ENCODE results near the gene HOXB2.

The HOXB2 gene

DNA sequence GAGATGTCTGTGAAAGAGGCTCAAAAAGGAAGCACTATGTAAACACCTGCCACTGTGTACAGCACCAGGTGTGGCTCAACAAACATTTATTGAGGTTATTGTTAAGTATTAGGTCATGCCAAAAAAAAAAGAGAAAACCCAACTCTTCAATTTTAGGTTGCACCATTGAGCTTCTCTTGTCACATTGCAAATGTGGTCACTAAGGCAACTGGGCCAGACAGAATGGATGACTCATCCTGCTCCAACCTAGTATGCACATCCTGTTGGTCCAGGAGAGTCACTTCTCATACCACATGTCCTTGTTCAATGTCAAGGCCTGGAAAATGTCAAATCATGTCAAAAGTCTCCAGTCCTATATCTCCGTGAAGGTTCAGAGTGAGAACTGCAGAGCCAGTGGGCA, 39.1 kb downstream of the HOXB2 start:
- TF ChIP-seq, protein P1, sequence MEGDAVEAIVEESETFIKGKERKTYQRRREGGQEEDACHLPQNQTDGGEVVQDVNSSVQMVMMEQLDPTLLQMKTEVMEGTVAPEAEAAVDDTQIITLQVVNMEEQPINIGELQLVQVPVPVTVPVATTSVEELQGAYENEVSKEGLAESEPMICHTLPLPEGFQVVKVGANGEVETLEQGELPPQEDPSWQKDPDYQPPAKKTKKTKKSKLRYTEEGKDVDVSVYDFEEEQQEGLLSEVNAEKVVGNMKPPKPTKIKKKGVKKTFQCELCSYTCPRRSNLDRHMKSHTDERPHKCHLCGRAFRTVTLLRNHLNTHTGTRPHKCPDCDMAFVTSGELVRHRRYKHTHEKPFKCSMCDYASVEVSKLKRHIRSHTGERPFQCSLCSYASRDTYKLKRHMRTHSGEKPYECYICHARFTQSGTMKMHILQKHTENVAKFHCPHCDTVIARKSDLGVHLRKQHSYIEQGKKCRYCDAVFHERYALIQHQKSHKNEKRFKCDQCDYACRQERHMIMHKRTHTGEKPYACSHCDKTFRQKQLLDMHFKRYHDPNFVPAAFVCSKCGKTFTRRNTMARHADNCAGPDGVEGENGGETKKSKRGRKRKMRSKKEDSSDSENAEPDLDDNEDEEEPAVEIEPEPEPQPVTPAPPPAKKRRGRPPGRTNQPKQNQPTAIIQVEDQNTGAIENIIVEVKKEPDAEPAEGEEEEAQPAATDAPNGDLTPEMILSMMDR (IDR thresholded peaks at IDR 0.05; ENCODE audit: borderline replicate concordance, extremely low read depth, low read length, poor library complexity, severe bottlenecking), result no peak
- TF ChIP-seq EZH2 (IDR thresholded peaks at IDR 0.05; ENCODE audit: borderline replicate concordance, low read depth, low read length, severe bottlenecking), result no peak
- H3K27ac ChIP-seq (ENCODE audit: low read length), result no peak overlapping the region
- H3K36me3 ChIP-seq (ENCODE audit: insufficient read depth, low read length), result no peaks in the 10 kb centered on the region
- H3K4me3 ChIP-seq (ENCODE audit: low read depth in 1 of 2, low read length in 2 of 2), result no peak overlapping the region
- no peaks in the 10 kb centered on the region for H3K79me2 ChIP-seq (ENCODE audit: insufficient read depth, low read length)
- DNase-seq, result no peak
- H3K4me1 ChIP-seq (ENCODE audit: insufficient read depth, low read length), result no peaks in the 10 kb centered on the region
- H3K9ac ChIP-seq (ENCODE audit: low read depth, low read length), result no peak overlapping the region
- no peak overlapping the region for H2AFZ ChIP-seq (ENCODE audit: low read depth, low read length)
- ATAC-seq (ENCODE audit: insufficient read depth, low read depth), result no peak; the same call in 2 of the 3 replicates
- 0 out of 2 replicates have a peak, but pooled peaks cover 3% of the 10 kb centered on the region for H4K20me1 ChIP-seq (ENCODE audit: insufficient read depth, low read length)
- no peaks in the 10 kb centered on the region for H3K9me3 ChIP-seq (ENCODE audit: insufficient read depth, low read length, severe bottlenecking)
- no peak overlapping the region for H3K4me2 ChIP-seq (ENCODE audit: insufficient read depth, low read length)
- H3K27me3 ChIP-seq (ENCODE audit: insufficient read depth, low read length, poor library complexity), result peaks cover 42% of the 10 kb centered on the region

DNA sequence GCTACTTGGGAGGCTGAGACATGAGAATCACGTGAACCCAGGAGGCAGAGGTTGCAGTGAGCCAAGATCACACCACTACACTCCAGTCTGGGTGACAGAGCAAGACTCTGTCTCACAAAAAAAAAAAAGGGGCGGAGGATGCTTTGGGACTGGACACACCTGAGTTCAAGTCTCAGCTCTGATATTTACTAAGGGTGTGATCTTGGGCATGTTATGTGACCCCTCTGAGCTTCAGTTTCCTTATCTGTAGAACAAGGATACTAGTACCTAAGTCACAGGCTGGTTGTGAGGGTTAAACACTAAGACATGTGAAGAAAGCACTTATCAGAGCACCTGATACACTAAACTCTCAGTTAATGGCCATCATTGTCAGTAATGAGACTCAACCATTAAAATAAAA, 40.0 kb downstream of the HOXB2 start:
- 0 out of 2 replicates have a peak, but pooled peaks cover 3% of the 10 kb centered on the region for H4K20me1 ChIP-seq (ENCODE audit: insufficient read depth, low read length)
- H3K4me3 ChIP-seq (ENCODE audit: low read depth in 1 of 2, low read length in 2 of 2), result no peak overlapping the region
- H3K27me3 ChIP-seq (ENCODE audit: insufficient read depth, low read length, poor library complexity), result peaks cover 43% of the 10 kb centered on the region
- no peak for ATAC-seq (ENCODE audit: insufficient read depth, low read depth)
- no peaks in the 10 kb centered on the region for H3K79me2 ChIP-seq (ENCODE audit: insufficient read depth, low read length)
- H2AFZ ChIP-seq (ENCODE audit: low read depth, low read length), result no peak overlapping the region
- H3K27ac ChIP-seq (ENCODE audit: low read length), result no peak overlapping the region
- no peak overlapping the region for H3K9ac ChIP-seq (ENCODE audit: low read depth, low read length)
- no peak overlapping the region for H3K4me2 ChIP-seq (ENCODE audit: insufficient read depth, low read length)
- H3K4me1 ChIP-seq (ENCODE audit: insufficient read depth, low read length), result no peaks in the 10 kb centered on the region
- no peaks in the 10 kb centered on the region for H3K9me3 ChIP-seq (ENCODE audit: insufficient read depth, low read length, severe bottlenecking)
- H3K36me3 ChIP-seq (ENCODE audit: insufficient read depth, low read length), result no peaks in the 10 kb centered on the region
- TF ChIP-seq, protein P1 (IDR thresholded peaks at IDR 0.05; ENCODE audit: borderline replicate concordance, extremely low read depth, low read length, poor library complexity, severe bottlenecking), result no peak
- TF ChIP-seq EZH2 (IDR thresholded peaks at IDR 0.05; ENCODE audit: borderline replicate concordance, low read depth, low read length, severe bottlenecking), result no peak
- no peak for DNase-seq

DNA sequence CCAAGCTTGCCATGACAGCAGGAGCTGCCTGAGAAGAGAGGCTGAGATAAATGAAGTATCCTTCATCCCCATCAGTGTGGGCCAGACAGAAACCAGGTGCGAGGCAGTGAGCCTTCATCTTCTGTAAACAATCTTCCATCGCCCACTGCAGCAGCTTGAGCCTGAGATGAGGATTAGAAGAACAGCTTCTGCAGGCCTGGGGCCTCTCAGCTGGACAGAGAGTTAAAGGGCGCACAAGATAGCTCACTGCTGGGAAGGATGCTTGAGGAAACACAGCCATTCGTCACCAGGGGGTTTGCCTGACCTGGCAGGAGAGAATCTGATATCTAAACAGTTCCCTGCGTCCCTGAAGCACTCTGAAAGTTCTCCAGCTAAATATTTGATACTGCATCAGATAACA, 41.2 kb downstream of the HOXB2 start:
- Histone ChIP-seq H3K4me3 (ENCODE audit: low read depth in 1 of 2, low read length in 2 of 2) (no peak overlapping the region), H3K36me3 (ENCODE audit: insufficient read depth, low read length) (no peaks in the 10 kb centered on the region), H3K79me2 (ENCODE audit: insufficient read depth, low read length) (no peaks in the 10 kb centered on the region), H3K4me1 (ENCODE audit: insufficient read depth, low read length) (no peaks in the 10 kb centered on the region), H3K4me2 (ENCODE audit: insufficient read depth, low read length) (no peak overlapping the region), H3K9ac (ENCODE audit: low read depth, low read length) (no peak overlapping the region), H2AFZ (ENCODE audit: low read depth, low read length) (no peak overlapping the region), H4K20me1 (ENCODE audit: insufficient read depth, low read length) (peaks cover 3% of the 10 kb centered on the region; the same call in 1 of the 2 replicates), H3K9me3 (ENCODE audit: insufficient read depth, low read length, severe bottlenecking) (no peaks in the 10 kb centered on the region), H3K27me3 (ENCODE audit: insufficient read depth, low read length, poor library complexity) (peaks cover 43% of the 10 kb centered on the region), H3K27ac (ENCODE audit: low read length) (no peak overlapping the region)
- TF ChIP-seq, protein P1 (IDR thresholded peaks at IDR 0.05; ENCODE audit: borderline replicate concordance, extremely low read depth, low read length, poor library complexity, severe bottlenecking), result no peak
- no peak for TF ChIP-seq EZH2 (IDR thresholded peaks at IDR 0.05; ENCODE audit: borderline replicate concordance, low read depth, low read length, severe bottlenecking)
- no peak for ATAC-seq (ENCODE audit: insufficient read depth, low read depth)
- DNase-seq, result no peak

DNA sequence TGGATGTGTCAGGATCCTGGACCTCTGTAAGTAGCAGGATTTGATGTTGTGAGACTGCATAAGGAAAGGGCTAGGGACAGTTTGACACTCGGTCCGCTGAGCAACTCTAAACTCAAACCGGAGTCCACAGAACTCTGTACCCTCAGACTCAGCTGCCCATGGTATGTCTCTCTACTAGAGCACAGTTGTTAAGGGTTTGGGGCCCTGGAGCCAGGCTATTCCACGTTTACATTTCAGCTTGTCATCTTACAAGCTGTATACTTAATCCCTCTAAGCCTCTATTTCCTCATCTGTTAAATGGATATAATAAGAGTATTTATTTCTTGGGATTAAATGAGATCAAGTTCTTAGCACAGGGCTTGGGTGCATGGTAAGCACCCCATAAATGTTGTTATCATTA, 42.0 kb downstream of the HOXB2 start:
- peaks cover 49% of the 10 kb centered on the region for H3K27me3 ChIP-seq (ENCODE audit: insufficient read depth, low read length, poor library complexity)
- no peaks in the 10 kb centered on the region for H3K9me3 ChIP-seq (ENCODE audit: insufficient read depth, low read length, severe bottlenecking)
- H3K36me3 ChIP-seq (ENCODE audit: insufficient read depth, low read length), result no peaks in the 10 kb centered on the region
- no peak overlapping the region for H3K9ac ChIP-seq (ENCODE audit: low read depth, low read length)
- ATAC-seq (ENCODE audit: insufficient read depth, low read depth), result no peak
- no peak overlapping the region for H3K4me3 ChIP-seq (ENCODE audit: low read depth in 1 of 2, low read length in 2 of 2)
- DNase-seq, result no peak
- H3K4me2 ChIP-seq (ENCODE audit: insufficient read depth, low read length), result no peak overlapping the region
- H3K79me2 ChIP-seq (ENCODE audit: insufficient read depth, low read length), result no peaks in the 10 kb centered on the region
- H2AFZ ChIP-seq (ENCODE audit: low read depth, low read length), result no peak overlapping the region
- no peaks in the 10 kb centered on the region for H3K4me1 ChIP-seq (ENCODE audit: insufficient read depth, low read length)
- TF ChIP-seq EZH2 (IDR thresholded peaks at IDR 0.05; ENCODE audit: borderline replicate concordance, low read depth, low read length, severe bottlenecking), result no peak
- TF ChIP-seq, protein P1 (IDR thresholded peaks at IDR 0.05; ENCODE audit: borderline replicate concordance, extremely low read depth, low read length, poor library complexity, severe bottlenecking), result no peak
- H3K27ac ChIP-seq (ENCODE audit: low read length), result no peak overlapping the region
- peaks cover 3% of the 10 kb centered on the region; the same call in 1 of the 2 replicates for H4K20me1 ChIP-seq (ENCODE audit: insufficient read depth, low read length)

Data from DND-41 (cell line).